Fibroblast of lung (primary cell): ENCODE measurements around the gene RELL1. TPM values are rescaled to one million over a fixed set of nuclear protein-coding genes. Genes with fewer than 3 reads are reported as not detected.

Source experiments
- DNase-seq, 2 donors: peaks; one replicate each; pipeline versions ENCODE4 v3.0.0 to v3.0.0-alpha.2; 2010; ENCODE audit warnings: low read depth in 2 of 2
- H2AFZ ChIP-seq: 2 replicates; pipeline ENCODE4 v1.5.1; 2012; ENCODE audit warnings: low read length, control low read depth, inconsistent platforms
- H3K27ac ChIP-seq: 2 replicates; pipeline ENCODE4 v1.5.1; 2011; ENCODE audit warnings: low read length, control low read depth; ENCODE audit not compliant: insufficient read depth
- H3K27me3 ChIP-seq: 2 replicates; pipeline ENCODE4 v1.5.1; 2011; ENCODE audit warnings: mild to moderate bottlenecking, low read length; ENCODE audit not compliant: control insufficient read depth, insufficient read depth
- H3K36me3 ChIP-seq: 2 replicates; pipeline ENCODE4 v1.5.1; 2011; ENCODE audit warnings: low read length; ENCODE audit not compliant: control insufficient read depth, insufficient read depth
- H3K4me1 ChIP-seq: 2 replicates; pipeline ENCODE4 v1.5.1; 2011; ENCODE audit warnings: low read length; ENCODE audit not compliant: control insufficient read depth, insufficient read depth; ENCODE audit errors: extremely low read depth
- H3K4me2 ChIP-seq: 2 replicates; pipeline ENCODE4 v1.5.1; 2011; ENCODE audit warnings: low read length, control low read depth; ENCODE audit not compliant: insufficient read depth; ENCODE audit errors: extremely low read depth
- H3K4me3 ChIP-seq, 4 experiments: fragments of 200-600 bp in 1 of 4; sonication (generic) in 1 of 4; replicated peaks in 1 of 4; 2 replicates each; pipeline ENCODE4 v1.5.1; 2011 to 2016; ENCODE audit warnings: low read length in 4 of 4, low read depth in 3 of 4, mild to moderate bottlenecking in 3 of 4, control low read depth in 2 of 4, inconsistent platforms in 1 of 4, mixed read lengths in 1 of 4; ENCODE audit not compliant: insufficient read depth in 1 of 4; ENCODE audit errors: control extremely low read depth in 1 of 4
- H3K79me2 ChIP-seq: 2 replicates; pipeline ENCODE4 v1.5.1; 2012; ENCODE audit warnings: mild to moderate bottlenecking, low read length, inconsistent platforms; ENCODE audit not compliant: control insufficient read depth, insufficient read depth
- H3K9ac ChIP-seq: 2 replicates; pipeline ENCODE4 v1.5.1; 2011; ENCODE audit warnings: mild to moderate bottlenecking, low read length, control low read depth; ENCODE audit not compliant: insufficient read depth
- H3K9me3 ChIP-seq: 2 replicates; pipeline ENCODE4 v1.5.1; 2012; ENCODE audit warnings: low read depth, low read length; ENCODE audit not compliant: control insufficient read depth, insufficient read depth
- H4K20me1 ChIP-seq: 2 replicates; pipeline ENCODE4 v1.5.1; 2011; ENCODE audit warnings: low read length; ENCODE audit not compliant: control insufficient read depth, insufficient read depth; ENCODE audit errors: extremely low read depth
- CTCF ChIP-seq, 2 donors: IDR thresholded peaks in 1 of 2; conservative IDR thresholded peaks in 1 of 2; 1 replicate in 1 of 2; 2 replicates in 1 of 2; pipeline ENCODE4 v1.5.1; 2011 to 2012; ENCODE audit warnings: low read length in 2 of 2, control low read depth in 1 of 2, inconsistent platforms in 1 of 2, low read depth in 1 of 2, mild to moderate bottlenecking in 1 of 2
- EZH2 ChIP-seq: IDR thresholded peaks from 2 replicates; pipeline ENCODE4 v1.5.1; 2012; ENCODE audit warnings: low read length, control low read depth, mild to moderate bottlenecking; ENCODE audit errors: missing control alignments
- polyA plus RNA-seq, 2 donors: library from polyadenylated mRNA; depleted of rRNA in 1 of 2; stranded (reverse) in 1 of 2; unstranded in 1 of 2; fragments of >200 nt; gene quantifications; 2 replicates each; pipeline ENCODE4 v1.2.1, GENCODE V29; 2011 to 2012; ENCODE audit warnings: missing spikeins in 1 of 2
- total RNA-seq: library from RNA; depleted of rRNA; stranded (reverse); fragments of >200 nt; gene quantifications from 2 replicates; pipeline ENCODE4 v1.2.1, GENCODE V29; 2014

RELL1 gene
- total and polyA plus RNA-seq, 2 donors (not counting 1 experiment from before 2014, with no cell fraction given): 16.1 to 71.0 TPM

DNA sequence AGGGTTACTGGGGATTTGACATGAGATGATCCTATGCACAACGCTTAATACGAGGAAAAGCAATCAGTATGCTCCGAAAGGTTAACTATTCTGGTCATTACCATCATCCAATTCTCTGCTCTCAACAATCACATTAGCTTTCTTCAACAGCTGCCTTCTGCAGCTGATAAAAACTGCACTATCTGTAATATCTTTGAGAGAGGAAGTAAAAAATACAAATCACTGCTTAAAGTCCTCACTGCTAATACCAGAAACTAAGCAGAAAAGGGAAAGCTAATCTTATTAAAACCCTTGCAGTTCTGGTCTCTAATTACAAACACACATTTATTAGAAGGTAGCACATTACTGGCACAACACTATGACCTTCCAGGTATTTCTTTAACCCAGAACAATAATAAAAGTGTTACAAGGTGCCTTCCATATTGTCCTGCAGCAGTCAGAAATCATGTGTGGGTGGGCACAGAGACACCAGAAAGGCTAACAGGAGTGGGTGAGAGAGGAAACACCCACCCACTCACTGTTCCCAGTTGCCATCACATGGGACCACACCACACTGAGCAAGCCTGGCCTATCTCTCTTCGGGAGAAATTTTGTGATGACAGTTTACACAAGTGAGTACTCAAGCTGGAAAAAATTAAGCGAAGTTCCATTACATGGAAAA lies 71.0 kb downstream of the RELL1 start:
- no peak overlapping the region for H3K9ac ChIP-seq
- no peaks in the 10 kb centered on the region for H3K36me3 ChIP-seq
- H2AFZ ChIP-seq: no peak overlapping the region
- no peak overlapping the region for H3K27ac ChIP-seq
- H3K4me3 ChIP-seq: no peak overlapping the region
- no peaks in the 10 kb centered on the region for H3K79me2 ChIP-seq
- no peaks in the 10 kb centered on the region for H4K20me1 ChIP-seq
- H3K4me2 ChIP-seq: no peak overlapping the region
- H3K4me1 ChIP-seq: no peaks in the 10 kb centered on the region
- no peaks in the 10 kb centered on the region for H3K9me3 ChIP-seq
- DNase-seq: no peak
- TF ChIP-seq EZH2 (no peak), CTCF (conservative IDR thresholded peaks at IDR 0.05 in 1 of 2, IDR thresholded peaks at IDR 0.05 in 1 of 2; ENCODE audit: low read depth in 1 of 2, low read length in 2 of 2) (no peak)
- no peaks in the 10 kb centered on the region for H3K27me3 ChIP-seq

DNA sequence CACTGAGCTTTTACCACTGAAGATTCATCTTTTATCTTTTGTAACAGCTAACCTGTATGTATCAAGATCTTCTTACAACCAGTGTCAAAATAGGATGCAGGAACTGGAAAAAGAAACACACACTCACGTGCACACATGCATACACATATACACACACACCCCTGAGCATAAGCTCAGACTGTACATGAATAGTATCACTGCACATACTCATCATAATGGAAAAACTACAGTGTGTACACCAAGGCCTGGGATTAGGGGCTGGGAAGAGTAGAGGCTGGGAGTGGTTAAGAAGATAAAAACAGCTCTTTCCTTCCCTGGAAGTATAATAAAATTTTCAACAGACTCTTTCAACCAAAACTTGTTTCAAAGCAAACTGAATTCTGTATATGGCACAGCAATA lies 73.4 kb downstream of the RELL1 start:
- no peaks in the 10 kb centered on the region for H4K20me1 ChIP-seq
- H3K4me2 ChIP-seq: no peak overlapping the region
- DNase-seq: no peak
- no peaks in the 10 kb centered on the region for H3K9me3 ChIP-seq
- H3K36me3 ChIP-seq: no peaks in the 10 kb centered on the region
- H3K4me1 ChIP-seq: no peaks in the 10 kb centered on the region
- no peak overlapping the region for H3K27ac ChIP-seq
- no peak overlapping the region for H3K9ac ChIP-seq
- H3K79me2 ChIP-seq: no peaks in the 10 kb centered on the region
- TF ChIP-seq CTCF (conservative IDR thresholded peaks at IDR 0.05 in 1 of 2, IDR thresholded peaks at IDR 0.05 in 1 of 2; ENCODE audit: low read depth in 1 of 2, low read length in 2 of 2) (no peak), EZH2 (no peak)
- H2AFZ ChIP-seq: no peak overlapping the region
- no peaks in the 10 kb centered on the region for H3K27me3 ChIP-seq
- no peak overlapping the region for H3K4me3 ChIP-seq

GRCh38 chr4:37609626-37610025 lies 76.5 kb downstream of the RELL1 start:
- Histone ChIP-seq H3K4me1 (no peaks in the 10 kb centered on the region), H3K4me2 (no peak overlapping the region), H3K9me3 (no peaks in the 10 kb centered on the region), H3K27me3 (no peaks in the 10 kb centered on the region), H3K9ac (no peak overlapping the region), H2AFZ (no peak overlapping the region), H3K79me2 (no peaks in the 10 kb centered on the region), H3K27ac (no peak overlapping the region), H3K4me3 (no peak overlapping the region), H3K36me3 (no peaks in the 10 kb centered on the region), H4K20me1 (no peaks in the 10 kb centered on the region)
- no peak for DNase-seq
- TF ChIP-seq EZH2: no peak
- TF ChIP-seq CTCF (conservative IDR thresholded peaks at IDR 0.05 in 1 of 2, IDR thresholded peaks at IDR 0.05 in 1 of 2; ENCODE audit: low read depth in 1 of 2, low read length in 2 of 2): no peak
